ACC112 (cell line): Measurements from ENCODE around the gene IKZF4.
"Not testable (repeated sequence)": the region's sequence is repeated elsewhere in the genome, so short reads cannot be mapped to it uniquely, and the experiment has no call there.

Experiments
- H2AFZ ChIP-seq: fragments of 200-600 bp; sonication (generic); one replicate; pipeline ENCODE4 v1.6.0; 2017; ENCODE audit warnings: antibody characterized with exemption, low read length; ENCODE audit not compliant: unreplicated experiment
- H3K27ac ChIP-seq: fragments of 200-600 bp; sonication (generic); 2 replicates; pipeline ENCODE4 v1.5.1; 2014; ENCODE audit warnings: low read depth, mild to moderate bottlenecking, antibody characterized with exemption, low read length, moderate library complexity
- H3K27me3 ChIP-seq: fragments of 200-600 bp; sonication (generic); 2 replicates; pipeline ENCODE4 v1.6.1; 2014; ENCODE audit warnings: mild to moderate bottlenecking, antibody characterized with exemption, low read length, moderate library complexity, mixed read lengths; ENCODE audit not compliant: insufficient read depth
- H3K36me3 ChIP-seq: fragments of 200-600 bp; sonication (generic); 2 replicates; pipeline ENCODE4 v1.6.1; 2016; ENCODE audit warnings: mild to moderate bottlenecking, antibody characterized with exemption, low read length, moderate library complexity, mixed read lengths; ENCODE audit not compliant: insufficient read depth
- H3K4me1 ChIP-seq: fragments of 200-600 bp; sonication (generic); one replicate; pipeline ENCODE4 v1.6.1; 2016; ENCODE audit warnings: low read length, mixed read lengths; ENCODE audit not compliant: insufficient read depth, unreplicated experiment, control insufficient read depth
- H3K4me3 ChIP-seq: fragments of 200-600 bp; sonication (generic); 2 replicates; pipeline ENCODE4 v1.5.1; 2014; ENCODE audit warnings: mild to moderate bottlenecking, low read depth, low read length
- H3K79me2 ChIP-seq: fragments of 200-600 bp; sonication (generic); one replicate; pipeline ENCODE4 v1.6.0; 2016; ENCODE audit warnings: low read length; ENCODE audit not compliant: control insufficient read depth, unreplicated experiment, insufficient read depth

The IKZF4 gene

DNA sequence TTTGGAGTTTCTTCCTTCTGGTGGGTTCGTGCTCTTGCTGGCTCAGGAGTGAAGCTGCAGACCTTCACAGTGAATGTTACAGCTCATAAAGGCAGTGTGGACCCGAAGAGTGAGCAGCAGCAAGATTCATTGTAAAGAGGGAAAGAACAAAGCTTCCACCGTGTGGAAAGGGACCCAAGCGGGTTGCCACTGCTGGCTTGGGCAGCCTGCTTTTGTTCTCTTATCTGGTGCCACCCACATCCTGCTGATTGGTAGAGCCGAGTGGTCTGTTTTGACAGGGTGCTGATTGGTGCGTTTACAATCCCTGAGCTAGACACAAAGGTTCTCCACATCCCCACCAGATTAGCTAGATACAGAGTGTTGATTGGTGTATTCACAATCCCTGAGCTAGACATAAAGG is 21.3 kb upstream of the IKZF4 start:
- H3K4me1 ChIP-seq, H3K27ac ChIP-seq, H2AFZ ChIP-seq, H3K27me3 ChIP-seq, H3K36me3 ChIP-seq, H3K4me3 ChIP-seq, H3K79me2 ChIP-seq: not testable (repeated sequence)

DNA sequence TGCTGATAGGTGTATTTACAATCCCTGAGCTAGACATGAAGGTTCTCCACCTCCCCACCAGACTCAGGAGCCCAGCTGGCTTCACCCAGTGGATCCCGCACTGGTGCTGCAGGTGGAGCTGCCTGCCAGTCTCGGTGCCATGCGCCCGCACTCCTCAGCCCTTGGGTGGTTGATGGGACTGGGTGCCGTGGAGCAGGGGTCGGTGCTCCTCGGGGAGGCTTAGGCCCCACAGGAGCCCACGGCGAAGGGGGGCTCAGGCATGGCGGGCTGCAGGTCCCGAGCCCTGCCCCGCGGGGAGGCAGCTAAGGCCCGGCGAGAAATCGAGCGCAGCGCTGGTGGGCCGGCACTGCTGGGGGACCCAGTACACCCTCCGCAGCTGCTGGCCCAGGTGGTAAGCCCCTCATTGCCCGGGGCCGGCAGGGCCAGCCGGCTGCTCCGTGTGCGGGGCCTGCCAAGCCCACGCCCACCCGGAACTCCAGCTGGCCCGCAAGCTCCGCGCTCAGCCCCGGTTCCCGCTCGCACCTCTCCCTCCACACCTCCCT is 20.8 kb upstream of the IKZF4 start:
- not testable (repeated sequence) for H3K36me3 ChIP-seq, H3K27ac ChIP-seq, H3K4me3 ChIP-seq, H3K27me3 ChIP-seq, H3K4me1 ChIP-seq, H3K79me2 ChIP-seq, H2AFZ ChIP-seq

DNA sequence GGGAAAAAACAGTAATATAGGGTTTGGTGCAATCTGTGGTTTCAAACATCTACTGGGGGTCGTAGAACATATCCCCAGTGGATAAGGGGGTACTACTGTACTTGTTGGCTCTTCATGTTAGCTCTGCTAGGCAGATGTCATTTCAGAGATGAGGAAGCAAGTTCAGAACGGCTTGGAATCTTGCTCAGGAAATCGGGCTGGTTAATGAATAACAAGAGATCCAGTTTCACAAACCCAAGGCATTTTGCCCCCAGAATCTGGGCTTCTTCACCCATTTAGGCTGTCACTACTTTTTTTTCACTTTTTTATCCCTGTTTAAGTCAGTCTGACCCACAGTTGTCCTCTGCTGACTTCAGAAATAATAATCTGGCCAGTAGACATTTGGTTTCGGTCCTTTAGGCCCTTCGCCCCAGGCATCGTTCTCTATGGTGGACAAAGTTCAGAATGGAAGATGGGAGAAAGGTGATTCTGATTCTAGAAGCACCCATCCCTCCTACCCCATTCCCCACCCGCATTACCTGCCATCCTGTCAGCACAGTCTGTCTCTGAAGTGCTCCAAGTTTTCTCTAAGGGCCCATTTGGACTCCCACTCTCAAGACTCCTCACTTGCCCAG is 19.2 kb upstream of the IKZF4 start:
- Histone ChIP-seq H3K4me1 (no peaks in the 10 kb centered on the region), H3K27ac (no peak overlapping the region), H2AFZ (no peak overlapping the region), H3K27me3 (no peaks in the 10 kb centered on the region), H3K4me3 (no peak overlapping the region), H3K79me2 (no peaks in the 10 kb centered on the region), H3K36me3 (no peaks in the 10 kb centered on the region)

DNA sequence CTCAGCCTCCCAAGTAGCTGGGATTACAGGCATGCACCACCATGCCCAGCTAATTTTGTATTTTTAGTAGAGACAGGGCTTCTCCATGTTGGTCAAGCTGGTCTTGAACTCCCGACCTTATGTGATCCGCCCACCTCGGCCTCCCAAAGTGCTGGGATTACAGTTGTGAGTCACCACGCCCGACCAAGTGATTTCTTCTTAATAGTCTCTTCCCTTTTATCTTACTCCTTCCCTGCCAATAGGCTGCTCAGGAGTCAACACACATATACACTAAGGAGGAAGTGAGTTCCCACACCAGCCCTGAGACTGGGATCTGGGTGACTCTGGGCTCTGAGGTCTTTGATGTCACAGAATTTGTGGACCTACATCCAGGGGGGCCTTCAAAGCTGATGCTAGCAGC is 17.5 kb upstream of the IKZF4 start:
- H3K79me2 ChIP-seq, H3K27me3 ChIP-seq, H3K36me3 ChIP-seq, H3K4me3 ChIP-seq, H2AFZ ChIP-seq, H3K4me1 ChIP-seq, H3K27ac ChIP-seq: not testable (repeated sequence)

DNA sequence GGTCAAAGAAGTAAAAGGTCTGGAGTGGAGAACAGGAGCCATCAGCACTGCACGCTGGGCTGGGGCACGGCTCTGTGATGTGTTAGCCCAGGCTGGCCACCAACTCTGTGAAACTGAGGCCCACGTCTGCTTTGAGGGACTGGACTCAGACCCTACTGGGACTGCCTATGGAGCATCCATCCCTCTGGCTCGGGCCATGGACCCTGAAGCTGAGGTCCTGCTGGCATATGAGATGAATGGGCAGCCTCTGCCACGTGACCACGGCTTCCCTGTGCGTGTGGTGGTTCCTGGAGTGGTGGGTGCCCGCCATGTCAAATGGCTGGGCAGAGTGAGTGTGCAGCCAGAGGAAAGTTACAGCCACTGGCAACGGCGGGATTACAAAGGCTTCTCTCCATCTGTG is 16.6 kb upstream of the IKZF4 start:
- Histone ChIP-seq H3K36me3 (no peaks in the 10 kb centered on the region), H3K79me2 (no peaks in the 10 kb centered on the region), H3K4me1 (no peaks in the 10 kb centered on the region), H3K27me3 (no peaks in the 10 kb centered on the region), H3K27ac (no peak overlapping the region), H2AFZ (no peak overlapping the region), H3K4me3 (no peak overlapping the region)

DNA sequence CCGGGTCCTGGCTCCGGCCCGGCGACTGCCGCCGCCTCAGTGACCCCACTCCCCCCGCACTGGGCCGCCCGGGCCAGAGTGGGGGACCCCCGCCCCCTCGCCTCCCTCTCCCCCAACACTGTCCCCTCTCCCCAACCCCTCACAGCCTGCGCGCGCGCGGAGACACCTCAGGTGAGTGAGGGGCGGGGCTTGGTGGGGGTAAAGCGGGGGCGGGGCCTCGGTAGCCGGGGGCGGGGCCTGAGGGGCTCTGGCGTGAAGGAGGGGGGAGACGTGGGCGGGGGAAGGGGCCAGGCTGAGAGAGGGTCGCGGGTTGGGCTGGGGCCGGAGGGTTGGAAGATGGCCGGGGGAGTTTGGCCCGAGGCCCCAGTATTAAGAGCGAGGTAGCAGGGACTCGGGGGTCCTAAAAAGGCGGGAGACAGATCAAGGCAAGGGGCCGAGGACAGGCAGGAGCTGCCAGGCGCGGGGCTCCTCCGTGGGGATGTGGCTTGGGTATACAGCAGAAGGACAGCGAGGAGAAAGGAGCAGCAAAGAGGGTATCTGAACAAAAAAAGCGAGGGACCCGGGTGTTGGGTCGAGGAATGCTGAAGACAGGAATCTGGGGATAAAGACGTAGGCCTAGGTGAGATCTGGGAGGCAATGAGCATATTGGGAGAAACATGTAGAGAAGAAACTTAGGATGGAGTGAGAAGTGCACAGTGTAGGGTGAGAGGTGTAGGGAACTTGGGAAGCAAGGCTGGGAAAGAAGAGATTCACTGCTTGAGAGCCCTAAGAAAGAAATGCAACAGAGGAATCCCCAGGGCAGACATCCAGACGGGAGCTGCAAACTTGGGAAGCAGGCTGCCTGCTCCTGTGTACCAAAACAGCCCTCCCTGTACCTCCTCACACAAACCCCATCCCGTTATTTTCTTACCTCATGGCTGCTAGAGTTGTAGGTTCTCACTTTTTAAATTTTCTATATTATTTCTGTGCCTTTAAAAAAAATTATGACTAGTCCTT is 13.0 kb upstream of the IKZF4 start:
- Histone ChIP-seq H3K27ac (peak overlapping the region; percentile 61; the same call in 1 of the 2 replicates), H3K27me3 (no peaks in the 10 kb centered on the region)

DNA sequence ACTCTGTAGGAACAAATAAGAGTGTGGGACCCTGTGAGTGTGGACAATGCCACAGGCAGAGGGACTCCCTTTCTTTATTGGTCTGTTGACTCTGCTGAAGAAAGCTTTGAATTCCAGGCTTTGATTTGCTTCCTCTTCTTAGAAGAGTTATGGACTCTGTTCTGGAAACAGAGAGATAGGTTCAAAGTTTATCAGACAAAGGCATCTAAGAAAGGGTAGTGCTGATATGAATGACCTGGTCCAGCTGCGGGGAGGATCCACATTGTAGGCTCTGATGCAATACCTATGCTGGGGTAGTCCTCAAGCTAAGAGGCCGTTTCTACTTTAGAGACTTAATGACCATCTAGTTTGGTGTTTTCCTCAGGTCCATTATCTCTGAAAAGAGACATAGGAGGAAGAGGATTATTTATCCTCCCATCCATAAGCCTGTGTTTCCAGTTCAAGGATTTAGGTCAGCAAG is 10.7 kb upstream of the IKZF4 start:
- Histone ChIP-seq H3K27me3 (no peaks in the 10 kb centered on the region), H3K4me3 (no peak overlapping the region), H3K36me3 (no peaks in the 10 kb centered on the region), H3K27ac (no peak overlapping the region), H3K4me1 (no peaks in the 10 kb centered on the region), H3K79me2 (no peaks in the 10 kb centered on the region), H2AFZ (no peak overlapping the region)

More for the DNA sequence above, 13.0 kb upstream of the IKZF4 start:
- peak overlapping the region; percentile 96 for H3K4me3 ChIP-seq
- peak overlapping the region; percentile 99 for H2AFZ ChIP-seq
- no peaks in the 10 kb centered on the region for H3K4me1 ChIP-seq
- no peaks in the 10 kb centered on the region for H3K79me2 ChIP-seq
- no peaks in the 10 kb centered on the region for H3K36me3 ChIP-seq

DNA sequence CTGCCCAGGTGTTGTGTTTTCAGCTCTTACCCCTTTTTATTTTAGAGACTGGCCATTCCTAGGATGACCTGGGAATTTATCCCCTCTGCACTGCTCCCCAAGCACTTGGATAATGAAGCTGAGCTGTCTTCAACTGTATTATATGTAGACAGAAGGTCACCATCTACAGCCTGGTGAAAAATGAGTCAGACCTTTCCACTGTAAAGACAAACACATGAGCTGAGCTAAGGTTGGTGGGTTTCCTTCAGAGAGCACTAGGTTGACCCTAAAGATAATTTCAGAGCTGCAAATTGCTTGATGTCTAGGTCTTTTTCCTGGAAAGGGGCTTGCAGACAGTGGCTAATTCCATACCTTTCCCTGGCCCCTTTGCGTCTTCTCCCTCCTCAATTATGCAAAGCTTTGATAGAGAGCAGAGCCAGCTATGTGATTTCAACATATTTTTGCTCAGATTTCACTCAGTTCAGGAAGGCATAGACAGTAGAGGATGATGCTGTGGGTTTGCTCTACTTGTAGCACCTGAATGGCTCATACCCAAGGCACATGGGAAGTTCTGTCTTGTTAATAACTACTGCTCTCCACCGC is 9.2 kb upstream of the IKZF4 start:
- Histone ChIP-seq H2AFZ (no peak overlapping the region), H3K4me3 (no peak overlapping the region), H3K36me3 (no peaks in the 10 kb centered on the region), H3K27me3 (no peaks in the 10 kb centered on the region), H3K79me2 (no peaks in the 10 kb centered on the region), H3K27ac (no peak overlapping the region), H3K4me1 (no peaks in the 10 kb centered on the region)

DNA sequence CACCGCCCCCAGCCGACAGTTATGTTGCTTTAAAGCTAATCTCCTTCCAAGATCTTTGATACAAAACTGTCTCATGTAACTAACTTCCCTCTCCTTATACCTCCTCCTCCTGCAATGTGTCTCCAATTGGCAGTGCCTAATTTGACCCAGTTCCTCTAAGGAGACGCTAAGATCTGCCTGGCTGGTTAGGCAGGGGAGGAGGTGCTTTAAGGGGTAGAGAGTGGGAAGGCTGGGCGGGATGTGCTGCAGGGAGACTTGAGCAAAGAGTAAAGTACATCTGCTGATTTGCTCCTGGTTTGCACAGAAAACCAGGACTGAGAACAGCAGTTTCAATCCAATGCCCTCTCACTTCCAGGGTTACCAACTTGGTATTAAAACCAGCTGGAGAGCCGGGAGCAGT is 7.4 kb upstream of the IKZF4 start:
- H3K36me3 ChIP-seq, result no peaks in the 10 kb centered on the region
- H2AFZ ChIP-seq, result no peak overlapping the region
- H3K27ac ChIP-seq, result no peak overlapping the region
- no peaks in the 10 kb centered on the region for H3K27me3 ChIP-seq
- no peaks in the 10 kb centered on the region for H3K79me2 ChIP-seq
- no peak overlapping the region for H3K4me3 ChIP-seq
- H3K4me1 ChIP-seq, result no peaks in the 10 kb centered on the region

DNA sequence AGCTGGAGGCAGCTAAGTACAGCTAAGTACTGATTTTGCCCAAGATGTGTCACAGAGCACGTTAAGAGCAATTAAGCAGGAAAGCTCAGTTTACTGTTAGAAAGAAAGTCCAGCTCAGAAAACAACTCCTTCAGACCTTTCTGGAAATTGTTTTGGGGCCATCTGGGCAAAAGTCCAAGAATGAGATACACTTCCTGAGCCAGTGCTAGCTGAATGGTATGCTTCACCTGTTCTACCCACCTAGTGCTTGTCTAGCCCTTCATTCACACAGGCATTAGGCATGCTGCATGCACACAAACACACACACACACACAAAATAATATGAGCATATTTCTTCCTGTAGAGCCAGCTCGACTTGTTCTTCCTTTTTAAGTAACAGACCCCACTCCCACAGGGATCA is 6.6 kb upstream of the IKZF4 start:
- Histone ChIP-seq H3K36me3 (no peaks in the 10 kb centered on the region), H3K27ac (no peak overlapping the region), H3K79me2 (no peaks in the 10 kb centered on the region), H3K4me1 (no peaks in the 10 kb centered on the region), H2AFZ (no peak overlapping the region), H3K4me3 (no peak overlapping the region), H3K27me3 (no peaks in the 10 kb centered on the region)
